Measurements from ENCODE around the gene EPS8L2.

Gene EPS8L2

DNA sequence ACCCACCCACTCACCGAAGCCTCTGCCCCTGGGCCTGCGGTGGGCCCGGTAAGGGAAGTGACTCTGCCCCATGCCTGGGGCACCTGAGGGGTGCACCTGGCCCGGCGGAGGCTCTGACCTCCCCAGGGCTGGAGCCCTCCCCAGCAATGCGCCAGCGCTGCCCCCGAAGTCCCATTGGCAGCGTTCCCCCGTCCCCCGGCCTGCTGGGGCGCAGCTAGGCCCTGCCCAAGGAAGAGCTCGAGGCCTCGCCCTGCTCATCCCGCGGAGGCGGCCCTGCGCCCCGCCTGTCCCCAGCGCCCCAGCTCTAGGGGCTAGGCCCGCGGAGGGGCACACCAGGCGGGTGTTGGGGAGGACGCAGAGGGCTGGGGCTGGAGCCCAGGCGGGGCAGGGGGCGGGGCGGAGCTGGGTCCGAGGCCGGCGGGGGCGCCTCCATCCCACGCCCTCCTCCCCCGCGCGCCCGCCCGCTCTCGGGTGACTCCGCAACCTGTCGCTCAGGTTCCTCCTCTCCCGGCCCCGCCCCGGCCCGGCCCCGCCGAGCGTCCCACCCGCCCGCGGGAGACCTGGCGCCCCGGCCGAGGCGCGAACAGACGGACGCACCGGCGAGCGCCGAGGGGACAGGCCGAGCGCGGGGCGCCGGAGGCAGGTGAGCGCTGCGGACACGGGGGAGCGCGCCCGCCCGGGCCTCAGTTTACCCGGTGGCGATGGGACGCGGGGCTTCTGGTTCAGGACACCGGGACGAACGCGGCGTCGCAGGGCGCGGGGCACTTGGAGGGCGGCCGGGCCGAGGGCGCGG lies at the start of gene EPS8L2:
Gene EPS8L2, plus strand, starts transcription at position 586 of the 793 bp plus-strand sequence. CDS start 3,177 bp downstream, outside the sequence.
- no peak for DNase-seq (ENCODE audit: low spot score)

DNA sequence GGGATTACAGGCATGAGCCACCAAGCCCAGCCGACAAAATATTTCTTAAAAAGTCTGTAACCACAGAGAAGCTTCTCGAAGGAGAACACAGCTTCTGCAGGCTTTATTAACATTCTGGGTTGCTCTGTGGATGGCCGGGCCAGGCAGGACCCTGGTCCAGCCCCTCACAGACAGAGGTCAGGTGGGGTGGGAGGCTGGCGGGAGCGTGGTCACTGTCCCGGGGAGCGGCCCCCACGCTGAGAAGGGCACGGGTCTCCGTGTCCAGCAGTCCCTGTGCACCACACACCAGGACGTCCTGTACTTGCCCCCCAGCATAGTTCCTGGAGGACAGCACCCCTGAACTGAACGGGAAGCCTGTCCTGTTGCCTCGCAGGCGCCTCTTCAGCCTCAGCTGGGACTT lies 49.6 kb upstream of the EPS8L2 start:
- DNase-seq (ENCODE audit: low spot score), result no peak

DNA sequence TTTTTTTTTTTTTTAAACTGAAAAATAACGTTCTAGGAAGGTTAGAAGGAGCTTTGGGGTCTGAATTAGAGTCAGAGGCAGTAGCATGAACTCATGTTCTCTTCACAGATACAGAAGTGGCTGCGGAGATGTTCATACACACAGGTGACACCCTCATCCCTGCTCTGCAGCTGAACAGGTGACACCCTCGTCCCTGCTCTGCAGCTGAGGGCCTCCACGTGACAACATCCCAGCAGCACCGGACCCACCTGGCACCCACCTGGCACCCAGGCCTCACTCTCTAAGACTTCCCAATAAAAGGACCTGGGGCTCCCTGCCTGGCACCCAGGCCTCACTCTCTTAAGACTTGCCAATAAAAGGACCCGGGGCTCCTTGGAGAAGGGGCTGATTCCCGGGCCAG lies 49.2 kb upstream of the EPS8L2 start:
- no peak for DNase-seq (ENCODE audit: low spot score)

DNA sequence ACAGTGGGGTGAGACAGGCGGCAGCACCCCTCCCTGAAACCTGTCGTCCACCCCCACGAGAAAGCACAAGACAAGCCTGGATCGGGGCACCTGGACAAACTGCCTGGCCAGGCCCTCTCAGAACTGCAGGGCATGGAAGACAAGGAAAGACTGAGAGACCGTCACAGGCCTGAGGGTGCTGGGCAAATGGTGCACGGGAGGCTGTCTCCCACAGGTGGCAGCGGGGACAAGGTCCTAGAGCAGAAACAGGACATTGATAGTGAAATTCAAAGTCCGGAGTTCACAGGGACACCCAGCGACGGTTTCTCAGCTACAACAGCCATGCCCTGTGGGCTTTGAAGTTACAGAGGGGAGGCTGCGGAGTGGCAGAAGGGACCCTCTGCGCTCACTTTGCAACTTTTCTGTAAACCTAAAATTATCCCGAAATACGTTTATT lies 48.3 kb upstream of the EPS8L2 start:
- no peak for DNase-seq (ENCODE audit: low spot score)

DNA sequence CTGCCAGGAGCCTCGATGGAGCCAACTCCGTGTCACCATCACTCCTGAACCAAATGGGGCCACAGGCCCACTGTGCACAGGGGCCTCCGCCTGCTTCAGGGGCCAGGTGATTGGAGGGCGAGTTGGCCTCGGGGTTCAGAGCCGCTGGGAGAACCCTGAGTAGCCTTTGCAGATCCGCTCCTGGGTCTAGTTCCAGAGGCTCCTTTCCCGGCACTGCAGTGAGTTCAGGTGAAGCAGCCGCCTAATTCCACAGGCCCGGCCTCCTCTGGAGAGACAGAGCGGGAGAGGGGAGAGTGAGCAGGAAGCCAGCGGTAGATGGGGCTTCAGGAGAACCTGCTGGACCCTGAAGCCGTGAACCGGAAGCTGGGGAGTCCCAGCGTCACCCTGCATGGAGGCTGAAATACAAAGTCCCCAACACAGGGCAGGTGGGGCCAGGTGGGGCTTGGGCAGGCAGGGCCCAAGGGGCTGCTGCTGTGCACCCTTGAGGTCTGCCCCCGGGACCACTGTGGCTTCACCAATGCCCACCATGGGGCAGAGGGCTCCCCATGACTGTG lies 46.4 kb upstream of the EPS8L2 start:
- DNase-seq (ENCODE audit: low spot score), result no peak

DNA sequence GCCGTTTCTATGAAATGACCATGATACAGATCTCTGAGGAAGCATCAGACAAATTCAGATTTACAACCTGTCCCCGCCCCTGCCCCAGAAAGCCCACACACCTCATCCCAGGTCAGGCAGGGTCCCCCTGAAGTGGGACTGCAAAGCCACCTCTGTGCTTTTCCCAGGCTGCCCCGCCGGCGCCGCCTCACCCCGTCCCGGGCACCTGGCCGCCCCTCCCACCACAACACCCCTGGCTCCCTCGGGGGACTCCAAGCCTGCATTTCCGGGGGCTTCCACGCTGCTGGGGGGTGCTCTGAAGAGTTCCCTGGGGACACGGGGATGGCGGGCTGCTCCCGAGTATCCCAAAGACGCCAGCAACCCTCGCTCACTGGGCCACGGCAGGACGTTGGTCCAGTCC lies 45.8 kb upstream of the EPS8L2 start:
- no peak for DNase-seq (ENCODE audit: low spot score)

DNA sequence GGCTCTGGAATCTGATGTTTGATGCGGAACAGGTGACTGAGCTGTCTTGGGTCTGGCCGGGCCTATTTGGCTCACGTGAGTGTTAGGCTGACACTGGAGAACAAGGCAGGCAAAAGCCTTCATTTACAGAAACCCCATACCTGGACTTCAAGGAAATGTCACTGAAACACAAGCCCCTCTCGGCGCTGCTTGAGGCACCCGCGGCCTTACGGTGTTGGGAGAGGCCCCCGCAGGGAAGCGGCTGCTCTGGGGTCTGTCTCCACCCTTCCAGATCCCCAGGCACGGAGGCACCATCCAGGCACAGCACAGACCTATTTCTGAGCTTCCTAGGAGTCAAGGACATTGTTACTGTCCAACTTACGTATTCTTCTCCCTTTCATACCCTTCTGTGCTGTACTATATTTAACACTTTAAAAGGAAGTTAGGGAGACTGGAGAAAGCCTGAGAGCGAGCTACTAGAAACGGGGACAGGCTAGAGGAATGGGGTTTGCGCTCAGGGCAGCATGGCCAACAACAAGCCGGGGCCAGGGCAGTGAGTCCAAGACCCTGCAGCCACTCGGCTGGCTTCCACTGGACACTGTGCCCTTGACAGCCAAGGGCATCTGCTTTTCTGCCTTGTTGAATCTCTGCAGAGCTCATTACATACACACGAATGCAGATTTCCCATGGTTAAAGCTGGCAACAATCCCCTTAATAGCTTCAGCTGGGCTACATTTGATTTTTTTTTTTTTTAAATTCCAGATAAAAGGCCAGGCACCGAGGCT lies 45.2 kb upstream of the EPS8L2 start:
- no peak for DNase-seq (ENCODE audit: low spot score)

DNA sequence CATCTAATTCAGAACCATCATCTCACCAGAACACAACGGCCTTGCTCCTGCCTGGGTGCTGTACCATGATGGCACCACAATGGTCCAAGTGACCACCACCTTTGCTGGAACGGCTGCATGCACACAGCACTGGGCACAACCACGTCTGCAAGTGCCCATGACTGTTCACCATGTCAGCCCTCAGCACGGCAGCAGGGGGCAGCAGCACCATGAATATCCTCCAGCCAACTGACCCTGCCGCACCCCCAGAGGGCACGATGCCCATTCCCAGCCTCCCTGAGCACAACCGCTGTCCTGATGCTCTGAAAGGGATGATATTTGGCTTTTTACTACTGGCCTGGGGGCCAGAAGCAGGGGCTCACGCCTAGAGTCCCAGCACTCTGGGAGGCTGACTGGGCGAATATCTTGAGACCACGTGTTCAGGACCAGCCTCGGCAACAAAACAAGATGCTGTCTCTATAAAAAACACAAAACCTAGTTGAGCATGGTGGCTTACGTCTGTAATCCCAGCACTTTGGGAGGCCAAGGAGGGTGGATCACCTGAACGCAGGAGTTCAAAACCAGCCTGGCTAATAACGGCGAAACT lies 43.2 kb upstream of the EPS8L2 start:
- peak; percentile 92 for DNase-seq (ENCODE audit: low spot score)

DNA sequence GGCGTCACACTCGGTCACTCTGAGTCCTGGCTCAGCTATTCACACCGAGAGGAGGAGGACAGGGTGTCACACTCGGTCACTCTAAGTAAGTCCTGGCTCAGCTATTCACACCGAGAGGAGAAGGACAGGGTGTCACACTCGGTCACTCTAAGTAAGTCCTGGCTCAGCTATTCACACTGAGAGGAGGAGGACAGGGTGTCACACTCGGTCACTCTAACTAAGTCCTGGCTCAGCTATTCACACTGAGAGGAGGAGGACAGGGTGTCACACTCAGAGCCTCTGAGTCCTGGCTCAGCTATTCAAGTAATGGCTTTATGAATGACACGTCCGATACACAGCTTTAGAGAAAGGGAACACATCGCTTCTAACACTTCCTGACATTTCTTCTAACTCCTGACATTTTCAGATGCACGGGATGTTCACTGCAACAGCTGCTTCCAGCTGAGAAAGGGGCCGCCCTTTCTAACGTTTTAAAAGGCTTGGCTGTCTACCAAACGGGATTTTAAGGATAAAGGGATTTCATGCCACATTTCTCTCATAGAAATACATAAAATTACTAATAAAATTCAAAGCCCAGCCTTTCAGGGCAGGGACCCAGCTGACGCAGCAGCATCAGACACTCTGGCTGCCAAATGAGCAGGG lies 40.8 kb upstream of the EPS8L2 start:
- peak; percentile 7 for DNase-seq (ENCODE audit: low spot score)

DNA sequence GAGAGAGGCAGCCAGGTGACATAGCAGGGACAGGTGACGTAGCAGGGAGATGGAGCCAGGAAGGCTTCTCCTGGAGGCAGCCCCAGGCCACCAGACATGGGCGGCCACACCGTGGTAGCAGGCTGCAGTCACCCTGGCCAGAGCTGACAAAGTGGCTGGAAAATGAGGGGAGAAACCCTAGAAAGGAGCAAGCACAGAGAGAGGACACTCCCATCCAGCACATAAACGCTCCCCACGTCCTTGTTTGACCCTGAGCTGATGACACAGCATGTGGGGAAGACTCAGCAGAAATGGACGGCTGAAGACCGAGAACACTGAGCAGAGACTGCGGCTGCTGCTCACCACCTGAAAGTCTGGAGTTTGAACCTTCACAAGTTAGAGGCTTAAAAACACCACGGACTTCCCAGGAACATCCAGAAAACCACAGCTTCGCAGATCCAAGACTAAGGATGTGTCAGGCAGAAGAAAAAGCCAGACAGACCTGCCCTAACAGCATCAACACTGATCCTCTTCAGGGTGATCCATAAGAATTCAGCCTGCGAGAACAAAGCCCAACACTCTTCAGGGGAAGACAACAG lies 40.2 kb upstream of the EPS8L2 start:
- peak; percentile 88 for DNase-seq (ENCODE audit: low spot score)

DNA sequence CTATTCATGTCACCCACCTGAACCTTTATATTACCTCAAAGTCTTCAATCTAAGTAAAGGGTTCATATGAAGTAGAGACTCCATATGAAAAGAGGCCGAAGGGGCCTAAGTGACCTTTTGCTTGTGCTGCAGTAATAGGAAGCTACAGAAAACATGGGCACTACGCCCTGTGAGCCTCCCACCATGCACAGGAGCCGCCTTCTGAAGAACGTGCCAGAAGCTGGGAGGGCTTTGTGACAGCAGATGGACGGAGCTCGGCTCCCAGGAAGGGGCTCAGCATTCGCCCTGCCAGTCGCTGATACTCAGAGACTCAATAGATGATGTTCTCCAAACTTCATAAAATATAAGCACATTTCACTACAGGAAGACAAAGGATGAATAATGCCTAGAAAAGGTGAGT lies 32.2 kb upstream of the EPS8L2 start:
- DNase-seq (ENCODE audit: low spot score), result no peak

DNA sequence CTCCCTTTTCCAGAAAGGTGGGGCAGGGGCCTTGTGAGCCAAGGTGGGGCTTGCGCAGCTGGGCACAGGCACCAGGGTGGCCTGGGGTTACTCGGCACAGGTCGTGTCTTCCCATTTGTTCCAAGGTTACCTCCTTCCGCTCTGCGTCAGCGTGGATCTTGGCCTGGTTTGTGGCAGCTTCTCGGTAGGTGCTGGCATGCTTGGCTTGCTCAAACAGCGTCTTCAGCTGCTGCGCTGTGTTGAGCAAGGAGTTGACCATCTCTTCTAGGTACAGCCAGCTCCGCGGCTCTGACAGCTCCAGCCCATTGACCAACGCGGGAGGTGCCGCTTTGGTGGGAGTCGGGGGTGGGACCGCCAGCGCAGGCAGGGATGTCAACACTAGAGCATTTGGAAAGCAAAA lies 31.6 kb upstream of the EPS8L2 start:
- DNase-seq (ENCODE audit: low spot score), result no peak

DNA sequence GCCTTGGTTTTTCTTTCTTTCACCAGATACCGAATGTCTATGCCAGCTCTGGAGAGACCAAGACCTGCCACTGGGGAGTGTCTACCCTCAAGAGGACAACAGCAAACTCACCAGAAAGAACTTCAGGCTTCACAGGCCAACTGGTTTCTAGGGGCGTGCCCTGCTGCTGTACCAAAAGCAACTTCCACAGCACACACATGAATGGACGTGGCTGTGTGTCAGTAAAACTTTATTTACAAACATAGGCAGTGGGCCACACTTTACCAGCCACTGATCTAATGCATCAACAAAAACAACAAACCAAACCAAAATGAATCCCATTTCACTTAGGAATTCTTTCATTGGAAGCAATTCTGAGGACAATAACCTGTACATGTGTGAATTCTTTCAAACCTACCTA lies 27.7 kb upstream of the EPS8L2 start:
- DNase-seq (ENCODE audit: low spot score), result no peak

DNA sequence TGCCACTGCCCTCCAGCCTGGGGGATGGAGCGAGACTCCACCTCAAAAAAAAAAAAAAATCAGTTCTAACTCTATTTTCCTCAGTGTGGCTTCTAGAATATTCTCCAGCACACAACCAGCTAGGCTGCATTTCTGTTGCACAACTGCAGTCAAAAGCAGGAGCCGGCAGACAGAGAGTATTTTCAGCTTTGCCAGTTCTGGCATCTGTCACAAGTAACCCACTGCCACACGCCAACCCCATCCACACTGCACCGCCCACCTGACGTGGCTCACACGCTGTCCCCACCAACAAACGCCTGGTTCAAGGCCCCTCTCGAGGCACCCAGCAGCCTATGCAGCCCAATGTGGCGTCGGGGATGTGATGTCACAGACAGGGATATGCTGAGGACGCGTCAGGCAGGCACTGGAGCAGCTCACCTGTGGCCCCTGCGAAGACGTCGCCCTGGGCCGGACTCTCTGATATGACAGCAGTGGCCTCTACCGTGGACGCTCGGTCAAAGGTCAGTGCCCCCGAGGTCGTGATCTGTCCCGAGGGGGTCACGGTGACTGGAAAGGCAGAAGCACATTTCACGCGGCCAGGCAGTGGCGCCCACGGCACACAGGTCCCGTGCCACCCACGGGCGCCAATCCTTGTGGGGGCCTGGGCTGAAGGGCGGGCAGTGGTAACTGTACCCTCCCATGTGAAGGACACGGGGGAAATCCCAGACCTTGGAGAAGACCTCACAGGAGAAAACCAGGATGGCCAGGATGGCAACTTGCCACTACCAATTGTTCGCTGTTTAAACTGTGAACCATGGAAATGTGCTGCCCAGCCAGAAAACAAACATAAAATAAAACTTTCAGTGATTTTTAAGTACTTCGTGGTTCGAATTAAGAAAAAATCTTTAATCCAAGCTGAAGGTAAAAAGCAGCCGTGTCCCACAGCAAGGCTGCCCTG lies 26.5 kb upstream of the EPS8L2 start:
- no peak for DNase-seq (ENCODE audit: low spot score)

DNA sequence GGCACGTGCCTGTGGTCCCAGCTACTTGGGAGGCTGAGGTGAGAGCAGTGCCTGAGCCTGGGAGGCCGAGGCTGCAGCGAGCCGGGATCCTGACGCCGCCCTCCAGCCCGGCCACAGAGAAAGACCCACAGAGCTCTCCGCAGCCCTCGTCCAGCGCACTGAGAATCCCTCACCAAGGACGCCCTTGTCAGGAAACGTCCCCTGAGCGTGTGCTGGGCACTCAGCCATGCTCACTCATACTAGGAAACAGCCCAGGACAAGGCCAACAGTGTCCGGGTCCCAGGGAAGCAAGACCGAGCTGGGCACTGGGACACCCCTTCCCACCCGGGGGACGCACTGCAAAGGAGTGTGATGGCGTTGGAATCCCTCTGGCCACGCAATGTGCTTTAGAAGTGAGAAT lies 25.6 kb upstream of the EPS8L2 start:
- no peak for DNase-seq (ENCODE audit: low spot score)

DNA sequence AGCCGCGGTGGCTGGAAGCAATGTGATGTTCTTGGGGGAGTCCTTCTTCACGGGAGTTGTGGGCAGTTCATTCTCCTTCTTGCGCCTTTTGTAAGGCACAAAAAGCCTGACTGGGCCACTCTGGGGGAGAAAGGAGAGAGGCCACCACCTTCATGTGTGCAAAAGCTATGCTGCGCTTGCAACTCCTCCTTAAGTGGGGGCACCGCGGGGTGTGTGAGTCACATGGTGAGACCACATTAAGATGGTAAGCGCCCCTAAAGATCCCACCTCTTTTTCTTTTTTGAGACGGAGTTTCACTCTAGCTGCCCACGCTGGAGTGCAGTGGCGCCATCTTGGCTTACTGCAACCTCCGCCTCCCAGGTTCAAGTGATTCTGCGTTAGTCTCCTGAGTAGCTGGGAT lies 25.1 kb upstream of the EPS8L2 start:
- DNase-seq (ENCODE audit: low spot score), result no peak

DNA sequence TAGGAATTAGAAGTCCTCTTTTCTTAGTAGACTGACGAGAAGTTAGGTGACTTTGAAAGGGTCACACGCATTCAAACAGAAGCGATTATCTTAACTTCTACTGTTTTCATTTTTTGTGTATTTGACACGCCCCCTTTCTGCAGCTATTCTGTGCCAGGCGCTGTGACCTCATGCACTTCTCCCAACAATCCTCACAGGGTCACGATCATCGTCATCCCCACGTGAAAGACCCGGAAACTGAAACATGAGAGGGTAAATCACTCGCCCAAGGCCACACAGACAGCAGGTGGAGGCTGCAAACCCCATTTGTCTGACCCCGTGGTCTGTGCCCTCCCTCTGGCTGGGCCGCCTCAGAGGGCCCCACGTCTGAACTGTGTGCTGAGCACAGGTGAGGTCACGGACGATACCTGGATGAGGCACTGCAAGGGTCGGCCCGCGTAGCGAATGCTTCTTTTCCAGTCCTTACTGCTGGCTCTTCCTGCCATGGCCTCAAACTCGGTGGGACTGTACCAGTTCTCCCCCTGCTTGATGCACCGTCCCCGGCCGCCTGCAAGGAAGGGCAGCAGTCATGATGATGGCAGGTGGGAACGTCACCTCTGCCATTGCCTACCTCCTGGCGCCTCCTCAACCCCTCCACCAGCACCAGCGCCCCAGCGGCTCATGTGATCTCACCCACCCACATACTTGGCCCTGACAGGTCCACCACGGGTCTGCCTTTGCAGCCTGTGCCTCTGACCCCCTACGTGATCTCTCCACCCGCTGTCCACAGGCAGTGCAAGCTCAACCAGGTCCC lies 19.4 kb upstream of the EPS8L2 start:
- no peak for DNase-seq (ENCODE audit: low spot score)

DNA sequence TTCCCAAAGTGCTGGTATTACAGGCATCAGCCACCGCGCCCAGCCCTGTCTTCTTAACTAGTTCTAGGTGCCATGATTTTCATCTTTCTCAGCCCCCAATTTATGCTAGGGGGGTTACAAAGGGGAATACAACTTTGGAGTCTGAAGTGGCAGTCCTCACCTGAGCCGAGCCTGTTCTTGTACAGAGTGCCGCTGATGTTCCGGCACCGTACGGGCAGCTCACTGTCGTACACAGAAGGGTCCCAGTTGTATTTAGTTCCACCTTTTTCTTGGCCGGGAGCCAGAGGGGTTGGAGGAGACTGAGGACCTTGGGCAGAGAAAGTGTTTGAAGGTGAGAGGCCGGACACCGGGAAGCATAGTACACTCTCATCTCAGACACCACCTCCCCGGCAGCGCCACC lies 18.3 kb upstream of the EPS8L2 start:
- no peak for DNase-seq (ENCODE audit: low spot score)

DNA sequence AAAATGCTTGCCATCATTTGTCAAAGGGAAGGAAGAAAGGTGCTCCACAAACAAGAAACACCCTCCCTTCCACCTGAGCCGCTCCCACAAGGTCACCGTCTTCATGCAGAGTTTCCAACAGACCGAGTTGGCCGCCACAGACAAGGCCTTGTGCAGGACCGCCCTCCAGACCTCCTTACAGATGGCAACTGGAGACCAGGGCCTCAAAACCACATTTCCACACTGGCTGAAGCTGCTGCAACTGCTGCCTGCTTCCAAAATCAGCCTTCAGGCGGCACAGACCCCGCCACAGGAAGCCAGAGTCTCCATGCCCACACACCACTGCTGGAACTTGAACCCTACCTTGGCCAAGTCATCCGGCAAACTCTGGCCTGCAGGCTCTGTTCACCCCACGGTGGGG lies 17.4 kb upstream of the EPS8L2 start:
- DNase-seq (ENCODE audit: low spot score), result no peak

DNA sequence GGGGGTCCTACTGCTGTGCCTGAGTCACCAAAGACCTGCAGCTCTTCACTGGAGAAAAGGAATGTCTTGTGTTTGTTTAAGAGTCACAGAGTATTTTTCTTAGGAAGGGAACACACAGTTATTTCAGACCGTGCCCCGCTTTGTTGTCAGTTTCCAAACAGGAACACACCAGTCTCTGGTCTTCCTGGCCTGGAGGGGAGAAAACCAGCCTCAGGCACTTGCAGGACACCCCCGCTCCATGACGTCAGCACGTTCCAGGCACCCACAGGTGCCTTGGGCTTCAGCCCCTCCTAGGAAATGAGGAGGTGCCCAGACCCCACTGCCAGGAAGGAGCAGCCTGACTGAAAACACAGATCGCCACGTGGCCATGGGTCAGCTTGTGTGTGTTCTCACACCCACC lies 16.4 kb upstream of the EPS8L2 start:
- no peak for DNase-seq (ENCODE audit: low spot score)

Measured in AG08395 (cell line).